A673 (cell line): ENCODE results near the gene EPO. TPM values are rescaled to one million over a fixed set of nuclear protein-coding genes. Genes with fewer than 3 reads are reported as not detected.

ENCODE experiments used
- BruUV-seq: library from RNA; stranded (reverse); fragments of 400-500 nt; replicated peaks from 2 replicates; lab custom pipeline; 2021; lab: Mats Ljungman, UMichigan
- CTCF ChIA-PET: fragments of 300-600 bp; sonication (Branson Sonifier 250); formaldehyde crosslinking; loops from one replicate; lab custom pipeline; 2022; ENCODE audit warnings: antibody characterized with exemption; lab: Charles Lee
- POLR2A ChIA-PET: fragments of 300-600 bp; sonication (Branson Sonifier 250); formaldehyde crosslinking; loops from one replicate; lab custom pipeline; 2022; ENCODE audit warnings: antibody characterized with exemption; ENCODE audit not compliant: low non-redundant PET; lab: Charles Lee
- DNase-seq: peaks from one replicate; pipeline ENCODE4 v3.0.0-alpha.2; 2015; ENCODE audit warnings: low spot score
- H3K27ac ChIP-seq: fragments of 200-600 bp; sonication (generic); 2 replicates; pipeline ENCODE4 v1.5.1; 2016; ENCODE audit warnings: mixed run types, low read depth, mild to moderate bottlenecking, mixed read lengths, antibody characterized with exemption, low read length; ENCODE audit not compliant: poor library complexity, severe bottlenecking
- H3K27me3 ChIP-seq: fragments of 200-600 bp; sonication (generic); replicated peaks from 2 replicates; pipeline ENCODE4 v1.6.1; 2017; ENCODE audit warnings: mixed run types, low read depth, mild to moderate bottlenecking, mixed read lengths, antibody characterized with exemption, low read length; ENCODE audit not compliant: insufficient read depth, poor library complexity
- H3K36me3 ChIP-seq: fragments of 200-600 bp; sonication (generic); 2 replicates; pipeline ENCODE4 v1.6.1; 2016; ENCODE audit warnings: mixed run types, mild to moderate bottlenecking, mixed read lengths, antibody characterized with exemption, low read length; ENCODE audit not compliant: insufficient read depth, poor library complexity, severe bottlenecking
- H3K4me1 ChIP-seq: fragments of 200-600 bp; sonication (generic); 2 replicates; pipeline ENCODE4 v1.6.1; 2017; ENCODE audit warnings: mixed run types, mild to moderate bottlenecking, mixed read lengths, antibody characterized with exemption, low read length; ENCODE audit not compliant: insufficient read depth, poor library complexity, severe bottlenecking
- H3K4me3 ChIP-seq: fragments of 200-600 bp; sonication (generic); 2 replicates; pipeline ENCODE4 v1.5.1; 2016; ENCODE audit warnings: low read depth, mixed run types, mild to moderate bottlenecking, mixed read lengths, low read length; ENCODE audit not compliant: poor library complexity, severe bottlenecking
- H3K9me3 ChIP-seq: fragments of 200-600 bp; sonication (generic); 2 replicates; pipeline ENCODE4 v1.6.1; 2016; ENCODE audit warnings: mixed run types, low read depth, mild to moderate bottlenecking, mixed read lengths, antibody characterized with exemption, low read length; ENCODE audit not compliant: poor library complexity, severe bottlenecking
- EZH2 ChIP-seq: fragments of 200-600 bp; sonication (generic); IDR thresholded peaks from 2 replicates; pipeline ENCODE4 v1.6.1; 2017; ENCODE audit warnings: borderline replicate concordance, low read depth, mild to moderate bottlenecking, mixed read lengths, antibody characterized with exemption, low read length; ENCODE audit not compliant: poor library complexity, severe bottlenecking
- intact Hi-C: fragments of 100-400 bp; cut with micrococcal nuclease; formaldehyde crosslinking; loops from one replicate; pipeline ENCODE4 v1.10.0; 2022; ENCODE audit not compliant: unreplicated experiment
- total RNA-seq: library from RNA; stranded (reverse); gene quantifications from 2 replicates; pipeline ENCODE4 v1.2.3, GENCODE V29; 2021
- TF ChIP-seq, protein P1 (sequence below): fragments of 300-800, 200-600 bp; sonication (generic); conservative IDR thresholded peaks from 2 replicates; pipeline ENCODE4 v1.5.1; 2017; ENCODE audit warnings: low read depth, mild to moderate bottlenecking, antibody characterized with exemption, low read length, moderate library complexity, mixed read lengths

The EPO gene
- total RNA-seq, 1 experiment from 2014 or later = 0.21 TPM

DNA sequence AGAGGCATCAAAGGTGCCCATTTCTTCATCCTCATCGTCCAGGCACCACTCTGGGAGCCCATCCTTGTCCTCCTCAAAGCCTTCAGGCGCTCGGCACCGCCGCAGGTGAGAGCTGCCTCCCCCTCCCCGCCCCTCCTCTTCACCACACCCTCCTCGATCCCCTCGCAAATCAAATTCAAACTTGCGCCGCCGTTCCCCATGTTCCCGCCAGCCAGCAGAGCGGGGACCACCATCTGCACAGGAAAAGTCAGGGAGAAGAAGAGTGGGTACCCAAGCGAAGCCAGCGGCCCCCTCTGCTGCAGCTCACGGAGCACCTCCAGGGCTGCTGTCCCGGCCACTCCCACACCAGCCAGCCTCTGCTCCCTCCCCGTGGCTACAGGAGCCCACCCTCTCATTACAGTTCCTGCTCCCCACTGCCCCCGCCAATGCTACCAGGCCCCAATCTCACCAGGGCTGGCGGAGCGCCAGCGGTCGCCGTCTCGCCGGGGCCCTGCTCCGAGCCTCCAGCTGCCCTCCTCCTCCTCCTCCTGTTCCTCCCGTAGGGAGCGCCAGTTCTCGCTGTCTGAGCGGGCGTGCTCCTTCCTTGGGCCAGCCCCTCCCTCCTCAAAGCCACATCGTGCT lies 34.0 kb upstream of the EPO start:
- no peak for DNase-seq
- no peak overlapping the region for H3K27ac ChIP-seq
- BruUV-seq = no TSS peak
- peaks cover 3% of the 10 kb centered on the region for H3K4me1 ChIP-seq
- no peaks in the 10 kb centered on the region for H3K27me3 ChIP-seq
- TF ChIP-seq EZH2 = no peak
- TF ChIP-seq, protein P1, sequence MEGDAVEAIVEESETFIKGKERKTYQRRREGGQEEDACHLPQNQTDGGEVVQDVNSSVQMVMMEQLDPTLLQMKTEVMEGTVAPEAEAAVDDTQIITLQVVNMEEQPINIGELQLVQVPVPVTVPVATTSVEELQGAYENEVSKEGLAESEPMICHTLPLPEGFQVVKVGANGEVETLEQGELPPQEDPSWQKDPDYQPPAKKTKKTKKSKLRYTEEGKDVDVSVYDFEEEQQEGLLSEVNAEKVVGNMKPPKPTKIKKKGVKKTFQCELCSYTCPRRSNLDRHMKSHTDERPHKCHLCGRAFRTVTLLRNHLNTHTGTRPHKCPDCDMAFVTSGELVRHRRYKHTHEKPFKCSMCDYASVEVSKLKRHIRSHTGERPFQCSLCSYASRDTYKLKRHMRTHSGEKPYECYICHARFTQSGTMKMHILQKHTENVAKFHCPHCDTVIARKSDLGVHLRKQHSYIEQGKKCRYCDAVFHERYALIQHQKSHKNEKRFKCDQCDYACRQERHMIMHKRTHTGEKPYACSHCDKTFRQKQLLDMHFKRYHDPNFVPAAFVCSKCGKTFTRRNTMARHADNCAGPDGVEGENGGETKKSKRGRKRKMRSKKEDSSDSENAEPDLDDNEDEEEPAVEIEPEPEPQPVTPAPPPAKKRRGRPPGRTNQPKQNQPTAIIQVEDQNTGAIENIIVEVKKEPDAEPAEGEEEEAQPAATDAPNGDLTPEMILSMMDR = no peak
- H3K36me3 ChIP-seq = peaks cover 89% of the 10 kb centered on the region
- ChIA-PET CTCF (no interaction called here), POLR2A (no interaction called here)
- H3K9me3 ChIP-seq = no peaks in the 10 kb centered on the region
- no peak overlapping the region for H3K4me3 ChIP-seq
- intact Hi-C loops = no loop called here

DNA sequence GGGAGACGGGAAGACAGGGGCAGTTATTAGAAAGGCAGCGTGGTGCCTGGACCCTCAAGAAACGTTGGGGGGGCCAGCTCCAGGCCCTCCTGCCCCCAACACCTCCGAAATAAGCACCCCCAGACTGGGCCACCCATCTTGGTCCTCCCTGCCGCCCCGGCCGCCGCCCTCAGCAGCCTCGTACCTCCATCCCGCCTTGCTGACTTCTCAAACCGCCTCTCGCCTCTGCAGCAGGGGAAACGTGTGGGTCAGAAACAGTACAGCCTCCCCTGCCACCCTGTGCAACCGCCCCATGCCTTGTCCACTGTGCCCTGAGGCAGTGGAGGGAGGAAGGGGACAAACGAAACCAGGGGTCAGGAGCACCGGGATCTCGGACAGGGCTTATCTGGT lies 33.5 kb upstream of the EPO start:
- POLR2A ChIA-PET = no interaction called here
- Histone ChIP-seq H3K4me1 (peaks cover 7% of the 10 kb centered on the region), H3K27ac (no peak overlapping the region), H3K36me3 (peaks cover 84% of the 10 kb centered on the region), H3K27me3 (no peaks in the 10 kb centered on the region), H3K9me3 (no peaks in the 10 kb centered on the region), H3K4me3 (no peak overlapping the region)
- no TSS peak for BruUV-seq
- intact Hi-C loops = no loop called here
- DNase-seq = no peak
- TF ChIP-seq EZH2 = no peak
- TF ChIP-seq, protein P1 = no peak
- CTCF ChIA-PET = no interaction called here

DNA sequence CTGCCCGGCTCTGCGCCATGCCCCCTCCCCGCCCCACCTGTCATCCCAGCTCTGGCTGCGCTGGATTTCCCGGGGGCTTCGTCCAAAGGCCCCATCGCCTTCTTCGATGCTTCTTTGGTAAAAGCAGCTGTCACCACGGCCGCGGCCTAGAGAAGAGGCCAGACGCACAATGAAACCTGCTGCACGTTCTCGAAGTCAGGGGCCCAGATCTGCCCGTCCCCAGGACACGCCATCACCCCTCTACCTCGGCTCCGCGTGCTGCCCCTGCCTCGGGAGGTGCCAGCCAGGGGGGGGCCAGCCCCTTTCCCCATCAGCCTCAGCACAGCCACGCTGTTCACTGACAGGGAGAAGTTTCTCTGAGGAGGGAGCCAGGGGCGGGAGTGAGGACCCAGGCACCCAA lies 33.0 kb upstream of the EPO start:
- ChIA-PET POLR2A (no interaction called here), CTCF (no interaction called here)
- Histone ChIP-seq H3K27ac (no peak overlapping the region), H3K4me3 (no peak overlapping the region), H3K9me3 (no peaks in the 10 kb centered on the region), H3K4me1 (peaks cover 11% of the 10 kb centered on the region), H3K36me3 (peaks cover 80% of the 10 kb centered on the region), H3K27me3 (no peaks in the 10 kb centered on the region)
- intact Hi-C loops = no loop called here
- no peak for TF ChIP-seq EZH2
- TF ChIP-seq, protein P1 = no peak
- BruUV-seq = no TSS peak
- DNase-seq = no peak
